Measurements from ENCODE around the gene VIPR2.

GRCh38 chr7:159025161-159025779, 119.4 kb downstream of the VIPR2 start:
- TF ChIP-seq, protein P1, sequence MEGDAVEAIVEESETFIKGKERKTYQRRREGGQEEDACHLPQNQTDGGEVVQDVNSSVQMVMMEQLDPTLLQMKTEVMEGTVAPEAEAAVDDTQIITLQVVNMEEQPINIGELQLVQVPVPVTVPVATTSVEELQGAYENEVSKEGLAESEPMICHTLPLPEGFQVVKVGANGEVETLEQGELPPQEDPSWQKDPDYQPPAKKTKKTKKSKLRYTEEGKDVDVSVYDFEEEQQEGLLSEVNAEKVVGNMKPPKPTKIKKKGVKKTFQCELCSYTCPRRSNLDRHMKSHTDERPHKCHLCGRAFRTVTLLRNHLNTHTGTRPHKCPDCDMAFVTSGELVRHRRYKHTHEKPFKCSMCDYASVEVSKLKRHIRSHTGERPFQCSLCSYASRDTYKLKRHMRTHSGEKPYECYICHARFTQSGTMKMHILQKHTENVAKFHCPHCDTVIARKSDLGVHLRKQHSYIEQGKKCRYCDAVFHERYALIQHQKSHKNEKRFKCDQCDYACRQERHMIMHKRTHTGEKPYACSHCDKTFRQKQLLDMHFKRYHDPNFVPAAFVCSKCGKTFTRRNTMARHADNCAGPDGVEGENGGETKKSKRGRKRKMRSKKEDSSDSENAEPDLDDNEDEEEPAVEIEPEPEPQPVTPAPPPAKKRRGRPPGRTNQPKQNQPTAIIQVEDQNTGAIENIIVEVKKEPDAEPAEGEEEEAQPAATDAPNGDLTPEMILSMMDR (conservative IDR thresholded peaks at IDR 0.05): no peak
- no peak for TF ChIP-seq EZH2 (IDR thresholded peaks at IDR 0.05; ENCODE audit: low read depth)
